MM.1S (cell line): Measurements from ENCODE around the gene TUBGCP5.

Source experiments
- CTCF ChIP-seq: fragments of 300-600 bp; sonication (generic); IDR thresholded peaks from 2 replicates; pipeline ENCODE4 v1.5.1; 2016; ENCODE audit warnings: antibody characterized with exemption, low read length, mixed read lengths
- EZH2 ChIP-seq: fragments of 300-600 bp; sonication (generic); optimal IDR thresholded peaks from 2 replicates; pipeline ENCODE3; 2017; ENCODE audit warnings: low read depth, mild to moderate bottlenecking, antibody characterized with exemption, low read length, mixed read lengths
- EZH2phosphoT487 ChIP-seq: fragments of 300-600 bp; sonication (generic); IDR thresholded peaks from 2 replicates; pipeline ENCODE4 v1.6.1; 2018; ENCODE audit warnings: antibody characterized with exemption, low read length

- no peak for TF ChIP-seq CTCF
- TF ChIP-seq EZH2, result no peak
- TF ChIP-seq EZH2phosphoT487, result no peak
Measured at GRCh38 chr15:23026218-23026617, 13.2 kb downstream of the TUBGCP5 start.
